Measurements from ENCODE around the gene DHRS1.

- TF ChIP-seq ZNF274 (IDR thresholded peaks at IDR 0.05; ENCODE audit: borderline replicate concordance, low read depth, low read length) (no peak), POLR2A (conservative IDR thresholded peaks at IDR 0.05) (no peak), CTCF (IDR thresholded peaks at IDR 0.05 in 2 of 3, conservative IDR thresholded peaks at IDR 0.05 in 1 of 3; ENCODE audit: insufficient read depth in 2 of 3, low read depth in 1 of 3, low read length in 3 of 3) (no peak), RFX5 (IDR thresholded peaks at IDR 0.05; ENCODE audit: low read depth, low read length) (no peak), CAMTA2 (CRISPR knock-in tag; conservative IDR thresholded peaks at IDR 0.05) (no peak)
These were observed 35.3 kb downstream of the DHRS1 start for GRCh38 chr14:24264298-24264697.

All from K562 (cell line).